ENCODE results near the gene FETUB. TPM values are rescaled to one million over a fixed set of nuclear protein-coding genes. Genes with fewer than 3 reads are reported as not detected.

The FETUB gene
- total RNA-seq, 1 donor from 2014 or later: not detected

DNA sequence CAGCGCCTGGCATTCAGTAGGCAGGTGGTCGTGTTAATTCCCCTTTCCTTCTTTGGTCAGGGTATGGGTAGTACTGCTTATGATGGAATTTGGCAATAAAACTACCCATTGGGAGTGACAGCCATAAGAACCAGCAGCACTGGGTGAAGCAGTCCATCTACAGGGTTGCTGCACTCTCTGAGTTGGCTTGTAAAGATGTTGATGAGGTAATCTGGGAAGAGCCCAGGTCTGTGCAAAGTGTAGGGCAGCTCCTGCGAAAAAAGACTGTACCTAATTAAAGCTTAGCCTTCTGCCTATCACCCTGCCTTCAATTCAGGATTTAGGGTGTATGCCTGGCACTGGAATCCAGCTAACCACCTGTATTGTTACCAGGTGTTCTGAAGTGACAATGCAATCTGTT, 4.7 kb upstream of the FETUB start:
- no peak overlapping the region for H3K4me3 Mint-ChIP-seq
- no peaks in the 10 kb centered on the region for H3K36me3 Mint-ChIP-seq
- H3K9me3 Mint-ChIP-seq: no peaks in the 10 kb centered on the region
- peaks cover 41% of the 10 kb centered on the region for H3K27me3 Mint-ChIP-seq (ENCODE audit: low read depth)
- no peaks in the 10 kb centered on the region for H3K4me1 Mint-ChIP-seq
- TF ChIP-seq, protein P1, sequence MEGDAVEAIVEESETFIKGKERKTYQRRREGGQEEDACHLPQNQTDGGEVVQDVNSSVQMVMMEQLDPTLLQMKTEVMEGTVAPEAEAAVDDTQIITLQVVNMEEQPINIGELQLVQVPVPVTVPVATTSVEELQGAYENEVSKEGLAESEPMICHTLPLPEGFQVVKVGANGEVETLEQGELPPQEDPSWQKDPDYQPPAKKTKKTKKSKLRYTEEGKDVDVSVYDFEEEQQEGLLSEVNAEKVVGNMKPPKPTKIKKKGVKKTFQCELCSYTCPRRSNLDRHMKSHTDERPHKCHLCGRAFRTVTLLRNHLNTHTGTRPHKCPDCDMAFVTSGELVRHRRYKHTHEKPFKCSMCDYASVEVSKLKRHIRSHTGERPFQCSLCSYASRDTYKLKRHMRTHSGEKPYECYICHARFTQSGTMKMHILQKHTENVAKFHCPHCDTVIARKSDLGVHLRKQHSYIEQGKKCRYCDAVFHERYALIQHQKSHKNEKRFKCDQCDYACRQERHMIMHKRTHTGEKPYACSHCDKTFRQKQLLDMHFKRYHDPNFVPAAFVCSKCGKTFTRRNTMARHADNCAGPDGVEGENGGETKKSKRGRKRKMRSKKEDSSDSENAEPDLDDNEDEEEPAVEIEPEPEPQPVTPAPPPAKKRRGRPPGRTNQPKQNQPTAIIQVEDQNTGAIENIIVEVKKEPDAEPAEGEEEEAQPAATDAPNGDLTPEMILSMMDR (IDR thresholded peaks at IDR 0.05; ENCODE audit: unreplicated experiment): no peak
- H3K27ac Mint-ChIP-seq: no peak overlapping the region
- no peak for DNase-seq (ENCODE audit: low spot score in 2 of 2, unreplicated experiment in 2 of 2)

DNA sequence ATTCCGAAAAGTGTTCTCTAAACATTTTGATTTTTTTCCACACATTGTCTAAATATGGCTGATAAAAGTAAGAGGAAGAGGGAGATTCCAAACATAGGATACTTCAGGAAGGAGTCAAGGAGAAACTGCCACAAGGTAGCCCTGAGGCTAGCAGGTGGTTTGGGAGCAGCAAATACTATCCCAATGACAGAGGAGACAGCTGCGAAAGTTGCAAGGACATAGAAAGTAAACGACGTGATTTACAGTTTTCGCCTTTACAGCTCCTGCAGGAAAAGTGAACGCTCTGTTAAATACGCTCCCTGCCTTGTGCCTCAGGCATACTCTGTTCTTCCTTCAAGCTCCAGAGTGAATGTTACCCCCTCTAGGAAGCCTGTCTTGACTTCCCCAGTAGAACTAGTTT, 3.7 kb upstream of the FETUB start:
- Mint-ChIP-seq H3K9me3 (no peaks in the 10 kb centered on the region), H3K27me3 (ENCODE audit: low read depth) (peaks cover 36% of the 10 kb centered on the region), H3K27ac (no peak overlapping the region), H3K36me3 (no peaks in the 10 kb centered on the region), H3K4me3 (no peak overlapping the region), H3K4me1 (no peaks in the 10 kb centered on the region)
- TF ChIP-seq, protein P1 (IDR thresholded peaks at IDR 0.05; ENCODE audit: unreplicated experiment): no peak
- no peak for DNase-seq (ENCODE audit: low spot score in 2 of 2, unreplicated experiment in 2 of 2)

DNA sequence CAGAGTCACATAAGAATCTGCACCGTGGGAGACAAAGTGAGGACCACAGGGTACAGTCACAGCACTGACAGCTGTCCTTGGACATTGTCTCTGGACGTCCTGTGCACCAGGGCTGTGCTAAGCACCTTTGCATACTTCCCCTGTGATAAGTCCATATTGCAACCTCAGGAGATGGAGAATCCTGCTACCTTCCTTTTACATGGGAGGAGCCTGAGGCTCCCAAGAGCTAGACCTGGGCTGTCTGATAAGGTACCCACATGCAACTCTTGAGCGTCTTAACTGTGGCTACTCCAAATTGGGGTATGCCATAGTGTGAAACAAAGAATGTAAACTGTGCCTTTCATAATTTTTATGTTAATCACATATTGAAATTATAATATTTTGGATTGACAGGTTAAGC, 2.5 kb upstream of the FETUB start:
- Mint-ChIP-seq H3K4me3 (no peak overlapping the region), H3K27ac (no peak overlapping the region), H3K4me1 (no peaks in the 10 kb centered on the region), H3K36me3 (no peaks in the 10 kb centered on the region), H3K9me3 (no peaks in the 10 kb centered on the region), H3K27me3 (ENCODE audit: low read depth) (peaks cover 39% of the 10 kb centered on the region)
- DNase-seq (ENCODE audit: low spot score in 2 of 2, unreplicated experiment in 2 of 2): no peak
- TF ChIP-seq, protein P1 (IDR thresholded peaks at IDR 0.05; ENCODE audit: unreplicated experiment): no peak

DNA sequence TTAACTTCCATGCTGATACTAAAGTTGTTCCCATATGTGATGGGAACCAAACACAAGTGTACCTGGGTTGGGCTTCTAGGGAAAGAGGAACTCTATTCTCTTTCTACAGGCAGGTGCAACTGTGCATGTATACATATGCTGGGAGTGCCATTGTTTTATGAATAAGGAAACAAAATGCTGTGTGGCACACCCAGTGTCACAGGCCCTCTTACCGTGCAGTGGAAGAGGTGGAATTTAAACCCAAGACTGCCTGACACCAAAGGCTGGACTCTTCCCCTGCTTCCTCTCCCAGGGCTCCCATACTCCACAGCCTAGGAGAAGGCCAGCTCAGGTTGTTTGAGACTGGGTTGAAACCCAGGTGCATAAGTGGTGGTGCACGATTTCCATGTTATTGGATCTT, 1.9 kb upstream of the FETUB start:
- H3K4me1 Mint-ChIP-seq: no peaks in the 10 kb centered on the region
- no peak overlapping the region for H3K27ac Mint-ChIP-seq
- H3K36me3 Mint-ChIP-seq: no peaks in the 10 kb centered on the region
- H3K4me3 Mint-ChIP-seq: no peak overlapping the region
- peaks cover 45% of the 10 kb centered on the region for H3K27me3 Mint-ChIP-seq (ENCODE audit: low read depth)
- DNase-seq (ENCODE audit: low spot score in 2 of 2, unreplicated experiment in 2 of 2): no peak
- TF ChIP-seq, protein P1 (IDR thresholded peaks at IDR 0.05; ENCODE audit: unreplicated experiment): no peak
- no peaks in the 10 kb centered on the region for H3K9me3 Mint-ChIP-seq

DNA sequence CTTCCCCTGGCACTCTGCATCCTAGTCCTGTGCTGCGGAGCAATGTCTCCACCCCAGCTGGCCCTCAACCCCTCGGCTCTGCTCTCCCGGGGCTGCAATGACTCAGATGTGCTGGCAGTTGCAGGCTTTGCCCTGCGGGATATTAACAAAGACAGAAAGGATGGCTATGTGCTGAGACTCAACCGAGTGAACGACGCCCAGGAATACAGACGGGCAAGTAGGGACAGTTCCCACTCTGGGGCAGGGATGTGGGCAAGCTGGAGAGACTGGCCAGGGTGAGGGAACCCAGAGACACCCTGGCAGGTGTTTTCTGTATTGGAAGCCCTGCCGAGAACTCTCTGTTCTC, 247 bp downstream of the FETUB start:
- Mint-ChIP-seq H3K4me1 (no peaks in the 10 kb centered on the region), H3K36me3 (no peaks in the 10 kb centered on the region), H3K4me3 (no peak overlapping the region), H3K9me3 (no peaks in the 10 kb centered on the region), H3K27me3 (ENCODE audit: low read depth) (peaks cover 51% of the 10 kb centered on the region), H3K27ac (no peak overlapping the region)
- TF ChIP-seq, protein P1 (IDR thresholded peaks at IDR 0.05; ENCODE audit: unreplicated experiment): no peak
- DNase-seq (ENCODE audit: low spot score in 2 of 2, unreplicated experiment in 2 of 2): no peak

DNA sequence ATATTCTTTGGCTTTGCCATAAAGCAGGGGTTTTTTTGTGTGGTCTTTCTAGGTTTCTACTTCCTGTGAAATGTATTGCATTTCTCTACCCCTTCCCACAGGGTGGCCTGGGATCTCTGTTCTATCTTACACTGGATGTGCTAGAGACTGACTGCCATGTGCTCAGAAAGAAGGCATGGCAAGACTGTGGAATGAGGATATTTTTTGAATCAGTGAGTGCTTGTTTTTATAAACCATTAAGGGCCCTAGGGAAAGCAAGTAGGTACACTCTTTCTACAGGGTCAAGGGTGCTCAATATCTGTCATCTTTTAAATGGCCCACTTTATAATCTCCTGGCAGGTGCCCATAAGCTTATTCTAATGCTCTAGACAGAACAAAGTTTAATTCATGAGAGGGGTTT, 730 bp downstream of the FETUB start:
- H3K36me3 Mint-ChIP-seq: no peaks in the 10 kb centered on the region
- peaks cover 49% of the 10 kb centered on the region for H3K27me3 Mint-ChIP-seq (ENCODE audit: low read depth)
- H3K27ac Mint-ChIP-seq: no peak overlapping the region
- no peaks in the 10 kb centered on the region for H3K4me1 Mint-ChIP-seq
- H3K4me3 Mint-ChIP-seq: no peak overlapping the region
- DNase-seq (ENCODE audit: low spot score in 2 of 2, unreplicated experiment in 2 of 2): no peak
- H3K9me3 Mint-ChIP-seq: no peaks in the 10 kb centered on the region
- TF ChIP-seq, protein P1 (IDR thresholded peaks at IDR 0.05; ENCODE audit: unreplicated experiment): no peak
